Measurements from ENCODE around the gene WDFY2.

WDFY2 gene

GRCh38 chr13:51772105-51772455, 187.8 kb downstream of the WDFY2 start:
- DNase-seq: no peak

GRCh38 chr13:51772781-51773180, 188.5 kb downstream of the WDFY2 start:
- no peak for DNase-seq

GRCh38 chr13:51773515-51773914, 189.3 kb downstream of the WDFY2 start:
- no peak for DNase-seq

GRCh38 chr13:51776179-51776578, 191.9 kb downstream of the WDFY2 start:
- no peak for DNase-seq

- DNase-seq: peak in 1 of 14 donors; percentile 27
These were observed 193.7 kb downstream of the WDFY2 start for GRCh38 chr13:51777921-51778320.

- DNase-seq: peak in 3 of 14 donors; percentile 26 to 32 (median 28)
These were observed 194.1 kb downstream of the WDFY2 start for GRCh38 chr13:51778392-51778791.

GRCh38 chr13:51780099-51780498, 195.8 kb downstream of the WDFY2 start:
- DNase-seq: no peak

GRCh38 chr13:51781246-51782022, 197.2 kb downstream of the WDFY2 start:
- DNase-seq: no peak

- no peak for DNase-seq
These were observed 197.9 kb downstream of the WDFY2 start for GRCh38 chr13:51782026-51782710.

GRCh38 chr13:51783428-51784094, 199.3 kb downstream of the WDFY2 start:
- no peak for DNase-seq

- DNase-seq: no peak
These were observed 199.8 kb downstream of the WDFY2 start for GRCh38 chr13:51784097-51784496.

GRCh38 chr13:51785712-51786424, 201.6 kb downstream of the WDFY2 start:
- DNase-seq: peak in 4 of 14 donors; percentile 21 to 82 (median 36)

- peak in 1 of 14 donors; percentile 73 for DNase-seq
These were observed 202.4 kb downstream of the WDFY2 start for GRCh38 chr13:51786425-51787265.

GRCh38 chr13:51793570-51794271, 209.5 kb downstream of the WDFY2 start:
- peak in 2 of 14 donors; percentile 4 to 25 for DNase-seq

- DNase-seq: no peak
These were observed 210.7 kb downstream of the WDFY2 start for GRCh38 chr13:51794964-51795363.

GRCh38 chr13:51795419-51795818, 211.2 kb downstream of the WDFY2 start:
- DNase-seq: no peak

GRCh38 chr13:51796546-51796945, 212.3 kb downstream of the WDFY2 start:
- DNase-seq: no peak

GRCh38 chr13:51797664-51798488, 213.6 kb downstream of the WDFY2 start:
- peak in 3 of 14 donors; percentile 8 to 92 (median 31) for DNase-seq

GRCh38 chr13:51799261-51799660, 215.0 kb downstream of the WDFY2 start:
- DNase-seq: no peak

GRCh38 chr13:51800486-51800885, 216.2 kb downstream of the WDFY2 start:
- peak in 3 of 14 donors; percentile 16 to 27 (median 16) for DNase-seq
